HepG2 (cell line): ENCODE data around the gene DCAKD. TPM values are rescaled to one million over a fixed set of nuclear protein-coding genes. Genes with fewer than 3 reads are reported as not detected.

Source experiments
- GABPA ChIP-seq, 2 experiments: IDR thresholded peaks; 2 replicates each; pipeline ENCODE4 v1.6.1; 2011 to 2016; ENCODE audit warnings: low read depth in 2 of 2, low read length in 1 of 2, missing biosample characterization in 1 of 2, missing genetic modification characterization in 1 of 2
- HDAC1 ChIP-seq: sonication (generic); formaldehyde crosslinking; IDR thresholded peaks from 2 replicates; pipeline ENCODE4 v1.5.1; 2020; ENCODE audit warnings: mild to moderate bottlenecking, missing genetic modification reagents
- MLXIP ChIP-seq: sonication (generic); formaldehyde crosslinking; IDR thresholded peaks from 2 replicates; pipeline ENCODE4 v1.9.0; 2021; ENCODE audit warnings: missing genetic modification reagents, borderline replicate concordance
- NFYC ChIP-seq: IDR thresholded peaks from 2 replicates; pipeline ENCODE4 v1.6.1; 2016; ENCODE audit warnings: missing genetic modification reagents, missing compliant biosample characterization
- RBFOX2 ChIP-seq: fragments of 200-400 bp; formaldehyde crosslinking; IDR thresholded peaks from 2 replicates; pipeline ENCODE4 v1.6.1; 2017; ENCODE audit warnings: low read depth, mild to moderate bottlenecking, low read length
- REL ChIP-seq: sonication (generic); formaldehyde crosslinking; conservative IDR thresholded peaks from 2 replicates; pipeline ENCODE4 v1.8.0; 2022; ENCODE audit warnings: mild to moderate bottlenecking, missing genetic modification reagents, moderate library complexity
- RELA ChIP-seq: sonication (generic); formaldehyde crosslinking; IDR thresholded peaks from 2 replicates; pipeline ENCODE4 v1.4.0; 2020; ENCODE audit warnings: missing genetic modification reagents
- SNAPC2 ChIP-seq: sonication (generic); formaldehyde crosslinking; IDR thresholded peaks from 2 replicates; pipeline ENCODE4 v1.8.1; 2022; ENCODE audit warnings: mild to moderate bottlenecking, missing genetic modification reagents
- TFAP4 ChIP-seq: sonication (generic); IDR thresholded peaks from 2 replicates; pipeline ENCODE4 v1.6.1; 2016; ENCODE audit warnings: low read depth, borderline replicate concordance
- TGIF2 ChIP-seq: IDR thresholded peaks from 2 replicates; pipeline ENCODE4 v1.6.1; 2016; ENCODE audit warnings: control low read depth, missing compliant biosample characterization
- ZNF136 ChIP-seq: sonication (generic); formaldehyde crosslinking; IDR thresholded peaks from 2 replicates; pipeline ENCODE4 v1.8.1; 2022; ENCODE audit warnings: low read depth, mild to moderate bottlenecking, moderate library complexity, missing genetic modification reagents
- ZNF205 ChIP-seq: IDR thresholded peaks from 2 replicates; pipeline ENCODE4 v1.6.1; 2018; ENCODE audit warnings: missing biosample characterization, missing genetic modification reagents
- ZNF224 ChIP-seq: sonication (generic); formaldehyde crosslinking; IDR thresholded peaks from 2 replicates; pipeline ENCODE4 v1.5.0; 2020; ENCODE audit warnings: mild to moderate bottlenecking, missing genetic modification reagents
- ZNF549 ChIP-seq: sonication (generic); formaldehyde crosslinking; IDR thresholded peaks from 2 replicates; pipeline ENCODE4 v1.5.0; 2020; ENCODE audit warnings: missing genetic modification reagents
- ZNF574 ChIP-seq: sonication (generic); formaldehyde crosslinking; IDR thresholded peaks from 2 replicates; pipeline ENCODE4 v1.4.0; 2020; ENCODE audit warnings: missing genetic modification reagents
- ZNF609 ChIP-seq: sonication (generic); formaldehyde crosslinking; IDR thresholded peaks from 2 replicates; pipeline ENCODE4 v1.4.0; 2020; ENCODE audit warnings: mild to moderate bottlenecking, missing genetic modification reagents, borderline replicate concordance
- ZSCAN31 ChIP-seq: sonication (generic); formaldehyde crosslinking; IDR thresholded peaks from 2 replicates; pipeline ENCODE4 v1.5.0; 2020; ENCODE audit warnings: low read depth, mild to moderate bottlenecking, missing genetic modification reagents
- polyA plus RNA-seq, 8 experiments: library from polyadenylated mRNA; depleted of rRNA in 3 of 8; stranded (reverse) in 7 of 8; unstranded in 1 of 8; fragments of >200 nt; fragmentation: Illumina TruSeq in 4 of 8; extraction: Trizol in 4 of 8; gene quantifications; 2 replicates each; pipeline versions ENCODE4 v1.2.1 to v1.2.3, GENCODE V29; 2011 to 2016; ENCODE audit warnings: low read depth in 4 of 8, missing spikeins in 1 of 8, mixed read lengths in 1 of 8; ENCODE audit not compliant: insufficient read depth in 1 of 8
- total RNA-seq, 5 experiments: library from RNA; depleted of rRNA; stranded (reverse); fragments of >200 nt; fragmentation: Illumina TruSeq; extraction: Trizol; gene quantifications; 2 replicates each; pipeline ENCODE4 v1.2.3, GENCODE V29; 2016; ENCODE audit warnings: low read depth in 1 of 5

The DCAKD gene
- total and polyA plus RNA-seq, 2 of the 13 experiments (the other 11 are each of a cell fraction or from before 2014, with no cell fraction given), result 25.9 to 29.2 TPM

- TF ChIP-seq ZNF574 (CRISPR knock-in tag) (peak; percentile 81), NFYC (CRISPR knock-in tag) (peak; percentile 78), RBFOX2 (peak; percentile 94), ZNF224 (CRISPR knock-in tag) (no peak), ZNF205 (CRISPR knock-in tag) (no peak), REL (0 out of 2 replicates have a peak, but pooled peaks have one; percentile 42), ZSCAN31 (CRISPR knock-in tag) (peak; percentile 25; the same call in 1 of the 2 replicates), RELA (CRISPR knock-in tag) (no peak), ZNF609 (CRISPR knock-in tag) (no peak), TFAP4 (peak; percentile 7; the same call in 1 of the 2 replicates), TGIF2 (CRISPR knock-in tag) (peak; percentile 64; the same call in 1 of the 2 replicates), MLXIP (no peak), ZNF136 (CRISPR knock-in tag) (no peak), SNAPC2 (no peak; the same call in 1 of the 2 replicates), HDAC1 (CRISPR knock-in tag) (peak; percentile 72), GABPA (IDR thresholded peaks at IDR 0.05; ENCODE audit: low read depth, low read length) (peak; percentile 82), GABPA (CRISPR knock-in tag; IDR thresholded peaks at IDR 0.05; ENCODE audit: low read depth) (peak; percentile 84), ZNF549 (CRISPR knock-in tag) (no peak)
These were observed at the start of gene DCAKD (continued) for GRCh38 chr17:45051060-45051719.
